Ovary (tissue), 3 donors: ENCODE measurements around the gene CCIN.

Source experiments
- CTCF ChIP-seq, 3 donors: fragments of 450-650 bp in 2 of 3; fragments of 200-600 bp in 1 of 3; IDR thresholded peaks; one replicate each; pipeline versions ENCODE4 v1.5.1 to v1.8.0; 2016 to 2022; ENCODE audit warnings: antibody characterized with exemption in 3 of 3, mild to moderate bottlenecking in 1 of 3
- EP300 ChIP-seq: sonication (generic); formaldehyde crosslinking; IDR thresholded peaks from one replicate; pipeline ENCODE4 v1.6.1; 2017; ENCODE audit warnings: antibody characterized with exemption
- POLR2A ChIP-seq: fragments of 450-650 bp; IDR thresholded peaks from one replicate; pipeline ENCODE4 v1.6.1; 2017; ENCODE audit warnings: antibody characterized with exemption, mild to moderate bottlenecking, moderate library complexity
- donor health status: DM: no; HTN: no; CAD: no.

- TF ChIP-seq CTCF (IDR thresholded peaks at IDR 0.05) (no peak), POLR2A (no peak), EP300 (no peak)
Measured at GRCh38 chr9:36170531-36170930, 1.3 kb downstream of the CCIN start.
